ENCODE measurements around the gene SLC52A1.

Gene SLC52A1

DNA sequence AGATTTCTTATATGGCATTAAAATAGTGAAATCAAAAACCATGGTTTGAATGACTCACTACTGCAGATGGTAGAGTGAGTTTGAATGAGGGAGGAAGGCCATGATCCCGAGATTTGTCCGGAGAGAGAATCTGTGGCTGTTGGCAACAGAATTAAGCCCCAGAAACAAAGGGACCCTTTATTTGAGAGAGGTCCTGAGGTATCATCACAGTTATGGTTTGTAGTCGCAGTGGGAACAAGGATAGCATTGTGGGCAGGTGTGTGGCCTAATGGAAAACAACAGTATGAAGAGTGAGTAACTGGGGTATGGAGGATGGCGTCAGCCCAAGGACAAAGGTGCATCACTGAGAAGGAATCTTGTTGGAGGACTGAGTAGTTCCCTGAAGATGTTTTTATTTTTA, 34.5 kb upstream of the SLC52A1 start:
- H3K27me3 ChIP-seq, result peaks cover 37% of the 10 kb centered on the region
- H3K36me3 ChIP-seq, result no peaks in the 10 kb centered on the region
- no peaks in the 10 kb centered on the region for H3K4me1 ChIP-seq (ENCODE audit: control insufficient read depth in 1 of 2, insufficient read depth in 1 of 2, low read depth in 1 of 2, low read length in 1 of 2)
- TF ChIP-seq, protein P1, sequence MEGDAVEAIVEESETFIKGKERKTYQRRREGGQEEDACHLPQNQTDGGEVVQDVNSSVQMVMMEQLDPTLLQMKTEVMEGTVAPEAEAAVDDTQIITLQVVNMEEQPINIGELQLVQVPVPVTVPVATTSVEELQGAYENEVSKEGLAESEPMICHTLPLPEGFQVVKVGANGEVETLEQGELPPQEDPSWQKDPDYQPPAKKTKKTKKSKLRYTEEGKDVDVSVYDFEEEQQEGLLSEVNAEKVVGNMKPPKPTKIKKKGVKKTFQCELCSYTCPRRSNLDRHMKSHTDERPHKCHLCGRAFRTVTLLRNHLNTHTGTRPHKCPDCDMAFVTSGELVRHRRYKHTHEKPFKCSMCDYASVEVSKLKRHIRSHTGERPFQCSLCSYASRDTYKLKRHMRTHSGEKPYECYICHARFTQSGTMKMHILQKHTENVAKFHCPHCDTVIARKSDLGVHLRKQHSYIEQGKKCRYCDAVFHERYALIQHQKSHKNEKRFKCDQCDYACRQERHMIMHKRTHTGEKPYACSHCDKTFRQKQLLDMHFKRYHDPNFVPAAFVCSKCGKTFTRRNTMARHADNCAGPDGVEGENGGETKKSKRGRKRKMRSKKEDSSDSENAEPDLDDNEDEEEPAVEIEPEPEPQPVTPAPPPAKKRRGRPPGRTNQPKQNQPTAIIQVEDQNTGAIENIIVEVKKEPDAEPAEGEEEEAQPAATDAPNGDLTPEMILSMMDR (IDR thresholded peaks at IDR 0.05), result no peak
- no peak overlapping the region for H3K4me3 ChIP-seq (ENCODE audit: low read depth in 1 of 2, low read length in 1 of 2)
- H3K27ac ChIP-seq, result no peak overlapping the region
- H3K9me3 ChIP-seq, result no peaks in the 10 kb centered on the region

DNA sequence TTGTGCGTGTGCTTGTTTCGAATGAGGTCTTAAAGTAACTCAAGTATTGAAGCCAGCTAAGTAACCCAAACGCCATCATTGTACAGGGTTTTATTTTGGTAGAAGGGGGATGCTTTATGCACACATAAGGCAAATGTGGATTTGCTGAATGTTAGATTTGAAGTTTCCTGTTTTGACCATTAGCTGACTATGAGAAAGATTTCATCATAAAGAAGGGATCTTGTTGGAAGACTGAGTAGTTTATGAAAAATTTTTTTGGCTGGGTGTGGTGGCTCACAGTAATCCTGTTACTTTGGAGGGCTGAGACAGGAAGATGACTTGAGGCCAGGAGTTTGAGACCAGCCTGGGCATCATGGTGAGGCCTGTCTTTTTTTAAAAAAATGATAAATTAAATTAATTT, 33.0 kb upstream of the SLC52A1 start:
- Histone ChIP-seq H3K4me1 (ENCODE audit: control insufficient read depth in 1 of 2, insufficient read depth in 1 of 2, low read depth in 1 of 2, low read length in 1 of 2) (no peaks in the 10 kb centered on the region), H3K36me3 (no peaks in the 10 kb centered on the region), H3K4me3 (ENCODE audit: low read depth in 1 of 2, low read length in 1 of 2) (no peak overlapping the region), H3K9me3 (no peaks in the 10 kb centered on the region), H3K27me3 (peaks cover 35% of the 10 kb centered on the region), H3K27ac (no peak overlapping the region)
- TF ChIP-seq, protein P1 (IDR thresholded peaks at IDR 0.05), result no peak

DNA sequence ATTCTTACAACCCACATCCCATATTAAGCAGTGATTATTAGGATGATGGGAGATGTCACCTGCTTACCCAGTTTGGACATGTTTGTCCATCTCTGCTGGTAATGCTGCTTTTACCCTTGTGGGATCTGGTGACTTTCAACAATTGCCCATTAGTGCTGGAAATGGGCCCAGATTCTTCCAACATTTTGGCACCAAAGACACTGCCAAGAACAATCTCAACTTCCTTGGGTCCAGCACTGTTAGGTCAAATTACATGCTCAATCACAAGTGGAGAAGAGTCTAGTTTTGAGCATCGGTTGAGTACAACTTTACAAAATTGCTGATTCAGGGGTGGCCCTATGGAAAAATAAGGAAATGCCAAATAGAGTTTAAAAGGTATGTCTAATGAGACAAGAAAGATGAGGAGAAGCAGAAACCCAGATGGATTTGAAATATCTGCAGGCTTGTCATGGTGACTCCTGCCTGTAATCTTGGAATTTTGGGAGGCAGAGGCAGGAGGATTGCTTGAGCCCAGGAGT, 30.1 kb upstream of the SLC52A1 start:
- Histone ChIP-seq H3K9me3 (no peaks in the 10 kb centered on the region), H3K27me3 (peaks cover 24% of the 10 kb centered on the region), H3K4me1 (ENCODE audit: control insufficient read depth in 1 of 2, insufficient read depth in 1 of 2, low read depth in 1 of 2, low read length in 1 of 2) (peaks cover 4 to 7% of the 10 kb centered on the region in 2 experiments), H3K36me3 (no peaks in the 10 kb centered on the region), H3K4me3 (ENCODE audit: low read depth in 1 of 2, low read length in 1 of 2) (no peak overlapping the region), H3K27ac (no peak overlapping the region)
- TF ChIP-seq, protein P1 (IDR thresholded peaks at IDR 0.05), result no peak

DNA sequence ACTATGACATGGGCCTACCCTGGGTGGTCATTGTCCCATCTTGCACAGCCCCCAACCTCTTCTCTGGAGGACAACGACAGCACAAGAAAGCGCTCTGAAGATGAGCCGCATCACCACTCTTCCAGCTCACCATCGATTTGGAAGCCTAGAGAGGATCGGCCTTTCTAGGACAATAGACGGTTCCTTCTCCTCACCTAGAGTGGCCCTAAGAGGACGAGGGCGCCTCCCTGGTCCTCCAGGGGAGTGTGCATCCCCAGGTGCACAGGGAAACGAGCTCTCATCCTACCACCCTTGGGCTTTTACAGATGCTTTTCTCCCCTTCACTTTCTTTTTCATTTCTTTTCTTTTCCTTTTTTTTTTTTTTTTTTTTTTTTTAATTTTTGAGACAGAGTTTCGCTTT, 20.3 kb upstream of the SLC52A1 start:
- no peaks in the 10 kb centered on the region for H3K9me3 ChIP-seq

DNA sequence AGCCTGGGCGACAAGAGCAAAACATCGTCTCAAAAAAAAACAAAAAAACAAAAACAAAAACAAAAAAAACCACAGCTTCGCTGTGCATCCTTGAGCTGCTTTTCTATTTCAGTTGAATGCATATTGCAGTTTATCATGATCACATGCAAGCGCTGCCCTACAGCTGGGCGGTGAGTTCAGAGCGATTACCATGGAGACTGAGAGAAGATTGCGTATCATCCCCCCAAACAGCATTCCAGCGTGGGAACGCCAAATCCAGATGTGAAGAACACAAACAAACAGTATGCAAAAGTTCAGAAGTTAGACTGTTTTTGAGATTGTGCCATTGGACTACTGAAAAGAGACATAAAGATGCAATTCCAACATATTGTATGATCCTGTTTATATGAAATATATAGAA, 15.1 kb upstream of the SLC52A1 start:
- H3K27ac ChIP-seq, result no peak overlapping the region

More for the DNA sequence above, 20.3 kb upstream of the SLC52A1 start:
- no peak overlapping the region for H3K27ac ChIP-seq
- TF ChIP-seq, protein P1 (IDR thresholded peaks at IDR 0.05), result no peak
- no peak overlapping the region for H3K4me3 ChIP-seq (ENCODE audit: low read depth in 1 of 2, low read length in 1 of 2)
- no peaks in the 10 kb centered on the region for H3K36me3 ChIP-seq
- H3K27me3 ChIP-seq, result peaks cover 12% of the 10 kb centered on the region
- no peaks in the 10 kb centered on the region for H3K4me1 ChIP-seq (ENCODE audit: control insufficient read depth in 1 of 2, insufficient read depth in 1 of 2, low read depth in 1 of 2, low read length in 1 of 2)

More for the DNA sequence above, 15.1 kb upstream of the SLC52A1 start:
- Histone ChIP-seq H3K27me3 (peaks cover 8% of the 10 kb centered on the region), H3K36me3 (no peaks in the 10 kb centered on the region), H3K4me1 (ENCODE audit: control insufficient read depth in 1 of 2, insufficient read depth in 1 of 2, low read depth in 1 of 2, low read length in 1 of 2) (no peaks in the 10 kb centered on the region), H3K4me3 (ENCODE audit: low read depth in 1 of 2, low read length in 1 of 2) (no peak overlapping the region), H3K9me3 (no peaks in the 10 kb centered on the region)
- TF ChIP-seq, protein P1 (IDR thresholded peaks at IDR 0.05), result no peak
